ENCODE results near the gene FHL1.
"Not testable (repeated sequence)": the region's sequence is repeated elsewhere in the genome, so short reads cannot be mapped to it uniquely, and the experiment has no call there.

The FHL1 gene

GRCh38 chrX:136210243-136210642 is 62.9 kb downstream of the FHL1 start:
- no peak for DNase-seq (ENCODE audit: low spot score)

- no peak for DNase-seq (ENCODE audit: low spot score)
Observed at GRCh38 chrX:136210806-136211205, 63.5 kb downstream of the FHL1 start.

GRCh38 chrX:136211766-136212556 is 64.6 kb downstream of the FHL1 start:
- DNase-seq (ENCODE audit: low spot score), result no peak

- no peak for DNase-seq (ENCODE audit: low spot score)
Observed at GRCh38 chrX:136212557-136213111, 65.3 kb downstream of the FHL1 start.

- DNase-seq (ENCODE audit: low spot score), result no peak
Observed at GRCh38 chrX:136214551-136214950, 67.2 kb downstream of the FHL1 start.

- no peak for DNase-seq (ENCODE audit: low spot score)
Observed at GRCh38 chrX:136215559-136215958, 68.2 kb downstream of the FHL1 start.

GRCh38 chrX:136219893-136220292 is 72.6 kb downstream of the FHL1 start:
- DNase-seq (ENCODE audit: low spot score), result no peak

GRCh38 chrX:136220540-136220939 is 73.2 kb downstream of the FHL1 start:
- no peak for DNase-seq (ENCODE audit: low spot score)

GRCh38 chrX:136220951-136221350 is 73.6 kb downstream of the FHL1 start:
- no peak for DNase-seq (ENCODE audit: low spot score)

- DNase-seq (ENCODE audit: low spot score), result no peak
Observed at GRCh38 chrX:136221851-136222513, 74.6 kb downstream of the FHL1 start.

GRCh38 chrX:136227074-136227473 is 79.7 kb downstream of the FHL1 start:
- DNase-seq (ENCODE audit: low spot score), result no peak

- no peak for DNase-seq (ENCODE audit: low spot score)
Observed at GRCh38 chrX:136227948-136228838, 80.9 kb downstream of the FHL1 start.

- DNase-seq (ENCODE audit: low spot score), result no peak
Observed at GRCh38 chrX:136228839-136229207, 81.5 kb downstream of the FHL1 start.

GRCh38 chrX:136237074-136237473 is 89.7 kb downstream of the FHL1 start:
- DNase-seq (ENCODE audit: low spot score), result no peak

- not testable (repeated sequence) for DNase-seq (ENCODE audit: low spot score)
Observed at GRCh38 chrX:136237849-136238248, 90.5 kb downstream of the FHL1 start.

- no peak for DNase-seq (ENCODE audit: low spot score)
Observed at GRCh38 chrX:136246201-136246600, 98.9 kb downstream of the FHL1 start.

GRCh38 chrX:136250191-136251040 is 103.1 kb downstream of the FHL1 start:
- DNase-seq (ENCODE audit: low spot score), result peak; percentile 2

GRCh38 chrX:136251041-136251991 is 104.0 kb downstream of the FHL1 start, which contains the start of gene MAP7D3:
MAP7D3 (minus strand) TSS chrX:136251400; CDS start chrX:136251358, 42 bp downstream.
- peak; percentile 45 for DNase-seq (ENCODE audit: low spot score)

- no peak for DNase-seq (ENCODE audit: low spot score)
Observed at GRCh38 chrX:136255541-136255940, 108.2 kb downstream of the FHL1 start.

GRCh38 chrX:136256026-136256425 is 108.7 kb downstream of the FHL1 start:
- DNase-seq (ENCODE audit: low spot score), result no peak

Measured in Ammon's horn (tissue), 1 donor.